ENCODE results near the gene SCAMP3. TPM values are rescaled to one million over a fixed set of nuclear protein-coding genes. Genes with fewer than 3 reads are reported as not detected.
A peak's percentile ranks its signal among the peaks of the same experiment; 100 is the strongest.
"Not testable (repeated sequence)": the region's sequence is repeated elsewhere in the genome, so short reads cannot be mapped to it uniquely, and the experiment has no call there.

SCAMP3 gene
- total RNA-seq, 4 donors from 2014 or later, result 54.5 to 91.1 (median 65.2) TPM

DNA sequence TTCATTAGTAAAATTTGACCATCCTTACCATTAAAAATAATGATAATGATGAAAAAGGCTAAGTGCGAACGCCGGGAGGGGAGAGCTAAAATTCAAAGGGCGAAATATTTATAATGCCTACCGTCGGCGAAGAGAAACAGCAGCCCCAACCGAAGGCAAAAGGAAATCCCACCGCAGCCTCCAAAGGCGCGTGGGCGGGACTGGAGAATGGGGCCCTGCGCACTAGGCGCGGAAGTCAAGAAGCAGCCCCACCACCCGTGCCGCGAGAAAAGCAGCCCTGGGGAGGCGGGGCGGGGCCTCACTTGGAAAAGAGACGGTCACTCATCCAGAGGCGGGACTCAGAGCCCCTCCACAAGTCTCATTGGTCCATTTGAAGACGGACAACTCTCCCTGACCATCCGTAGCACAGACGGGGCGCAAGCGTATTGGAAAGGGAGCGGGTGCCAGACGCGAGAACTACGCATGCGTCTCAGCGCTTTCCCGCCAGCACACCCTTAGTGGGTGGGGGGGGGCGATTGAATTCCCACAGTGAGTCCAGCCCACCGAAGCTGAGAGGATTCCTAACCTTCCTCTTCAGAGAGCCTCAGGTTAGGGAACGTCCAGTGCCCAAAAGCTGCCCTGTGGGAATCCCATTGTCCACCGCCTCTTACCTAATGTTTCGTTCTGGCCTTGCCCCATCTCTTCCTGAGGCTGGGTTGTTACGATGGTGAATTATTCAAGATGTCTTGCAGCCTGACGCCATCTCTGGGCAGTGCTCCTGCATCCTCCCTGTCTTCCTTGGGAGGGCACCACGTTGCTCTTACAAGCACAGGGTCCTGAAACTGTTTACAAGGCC lies 34.7 kb downstream of the SCAMP3 start:
- H3K9me3 ChIP-seq, result no peaks in the 10 kb centered on the region
- H3K4me1 ChIP-seq, result peaks cover 0 to 37% (median 9%) of the 10 kb centered on the region in 4 donors
- 0% methylated on average over 41 to 42 of the region's 42 CpGs for WGBS, 2 donors
- no peaks in the 10 kb centered on the region for H3K36me3 ChIP-seq
- peak overlapping the region; percentile 57 to 73 (median 63) for H3K4me3 ChIP-seq
- peak; percentile 97 to 99 for DNase-seq (ENCODE audit: low spot score in 2 of 2)
- H3K27me3 ChIP-seq, result no peaks in the 10 kb centered on the region
- H3K27ac ChIP-seq, result peak overlapping the region; percentile 75 to 88 (median 84)
- TF ChIP-seq EP300 (IDR thresholded peaks at IDR 0.05) (peak; percentile 75 to 88), POLR2A (IDR thresholded peaks at IDR 0.05) (peak; percentile 19 to 74)
- TF ChIP-seq, protein P1, sequence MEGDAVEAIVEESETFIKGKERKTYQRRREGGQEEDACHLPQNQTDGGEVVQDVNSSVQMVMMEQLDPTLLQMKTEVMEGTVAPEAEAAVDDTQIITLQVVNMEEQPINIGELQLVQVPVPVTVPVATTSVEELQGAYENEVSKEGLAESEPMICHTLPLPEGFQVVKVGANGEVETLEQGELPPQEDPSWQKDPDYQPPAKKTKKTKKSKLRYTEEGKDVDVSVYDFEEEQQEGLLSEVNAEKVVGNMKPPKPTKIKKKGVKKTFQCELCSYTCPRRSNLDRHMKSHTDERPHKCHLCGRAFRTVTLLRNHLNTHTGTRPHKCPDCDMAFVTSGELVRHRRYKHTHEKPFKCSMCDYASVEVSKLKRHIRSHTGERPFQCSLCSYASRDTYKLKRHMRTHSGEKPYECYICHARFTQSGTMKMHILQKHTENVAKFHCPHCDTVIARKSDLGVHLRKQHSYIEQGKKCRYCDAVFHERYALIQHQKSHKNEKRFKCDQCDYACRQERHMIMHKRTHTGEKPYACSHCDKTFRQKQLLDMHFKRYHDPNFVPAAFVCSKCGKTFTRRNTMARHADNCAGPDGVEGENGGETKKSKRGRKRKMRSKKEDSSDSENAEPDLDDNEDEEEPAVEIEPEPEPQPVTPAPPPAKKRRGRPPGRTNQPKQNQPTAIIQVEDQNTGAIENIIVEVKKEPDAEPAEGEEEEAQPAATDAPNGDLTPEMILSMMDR (IDR thresholded peaks at IDR 0.05), result no peak

GRCh38 chr1:155226910-155227260 lies 35.3 kb downstream of the SCAMP3 start:
- peak overlapping the region; percentile 57 to 73 (median 63) for H3K4me3 ChIP-seq
- no peak for DNase-seq (ENCODE audit: low spot score in 2 of 2)
- 0 to 1% methylated on average over 19 of the region's 19 CpGs for WGBS, 2 donors

DNA sequence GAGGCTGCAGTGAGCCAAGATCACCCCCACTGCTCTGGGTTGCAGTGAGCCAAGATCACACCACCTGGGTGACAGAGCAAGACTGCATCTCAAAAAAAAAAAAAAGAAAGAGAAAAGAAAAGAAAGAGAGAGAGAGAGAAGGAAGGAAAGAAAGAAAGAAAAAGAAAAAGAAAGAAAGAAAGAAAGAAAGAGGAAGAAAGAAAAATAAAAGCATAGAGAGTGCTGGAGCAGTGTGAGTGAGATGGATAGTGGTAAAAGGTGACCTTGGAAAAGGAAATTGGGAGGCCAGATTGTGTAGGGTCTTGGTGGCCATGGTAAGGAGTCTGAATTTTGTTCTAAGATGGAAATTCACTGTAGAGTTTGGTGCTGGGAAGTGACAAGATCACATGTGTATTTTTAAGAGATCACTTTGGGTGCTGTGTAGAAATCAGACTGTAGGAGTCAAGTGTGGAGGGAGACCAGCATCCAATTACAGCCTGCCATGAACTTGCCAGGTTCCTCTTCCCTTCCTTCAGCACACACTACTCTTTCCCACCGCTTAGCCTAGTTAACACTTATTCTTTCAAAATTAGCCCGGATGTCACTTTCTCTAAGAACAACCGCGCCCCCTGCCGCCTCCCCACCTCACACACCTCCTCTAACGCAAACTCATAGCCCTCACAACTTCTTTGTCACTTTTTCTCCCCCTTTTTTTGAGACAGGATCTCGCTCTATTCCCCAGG lies 35.8 kb downstream of the SCAMP3 start:
- H3K36me3 ChIP-seq, result no peaks in the 10 kb centered on the region
- WGBS, 2 donors, result 0 to 1% methylated on average over 7 of the region's 7 CpGs
- H3K9me3 ChIP-seq, result no peaks in the 10 kb centered on the region
- peak; percentile 64 to 82 for DNase-seq (ENCODE audit: low spot score in 2 of 2)
- peak overlapping the region; percentile 72 to 88 (median 84) for H3K27ac ChIP-seq
- peak overlapping the region; percentile 57 to 73 (median 63) for H3K4me3 ChIP-seq
- H3K27me3 ChIP-seq, result no peaks in the 10 kb centered on the region
- peaks cover 0 to 26% (median 9%) of the 10 kb centered on the region in 4 donors for H3K4me1 ChIP-seq
- TF ChIP-seq EP300 (IDR thresholded peaks at IDR 0.05) (no peak), POLR2A (IDR thresholded peaks at IDR 0.05) (no peak)
- TF ChIP-seq, protein P1 (IDR thresholded peaks at IDR 0.05), result peak; percentile 41 to 72 (median 57)

More at GRCh38 chr1:155226910-155227260, 35.3 kb downstream of the SCAMP3 start:
- Histone ChIP-seq H3K27me3 (no peaks in the 10 kb centered on the region), H3K27ac (peak overlapping the region; percentile 72 to 88 (median 84)), H3K36me3 (no peaks in the 10 kb centered on the region), H3K9me3 (no peaks in the 10 kb centered on the region), H3K4me1 (peaks cover 0 to 31% (median 9%) of the 10 kb centered on the region in 4 donors)
- TF ChIP-seq POLR2A (IDR thresholded peaks at IDR 0.05) (no peak), EP300 (IDR thresholded peaks at IDR 0.05) (no peak)
- TF ChIP-seq, protein P1 (IDR thresholded peaks at IDR 0.05), result no peak

DNA sequence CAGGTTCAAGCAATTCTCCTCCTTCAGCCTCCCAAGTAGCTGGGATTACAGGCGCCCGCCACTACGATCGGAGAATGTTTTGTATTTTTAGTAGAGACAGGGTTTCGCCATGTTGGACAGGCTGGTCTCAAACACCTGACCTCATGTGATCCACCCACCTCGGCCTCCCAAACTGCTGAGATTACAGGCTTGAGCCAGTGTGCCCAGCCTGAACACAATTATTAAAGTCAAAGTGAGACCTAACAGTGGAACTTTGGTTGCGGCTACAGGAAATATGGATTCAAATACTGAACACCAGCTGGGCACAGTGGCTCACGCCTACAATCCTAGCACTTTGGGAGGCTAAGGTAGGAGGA lies 36.8 kb downstream of the SCAMP3 start:
- DNase-seq (ENCODE audit: low spot score in 2 of 2); H3K4me3 ChIP-seq; H3K27me3 ChIP-seq; H3K9me3 ChIP-seq; H3K36me3 ChIP-seq: not testable (repeated sequence)
- 95% methylated on average over 8 of the region's 8 CpGs for WGBS, 2 donors
- Histone ChIP-seq H3K27ac (peak overlapping the region in 1 of 4 donors; percentile 54), H3K4me1 (peaks cover 0 to 23% (median 9%) of the 10 kb centered on the region in 4 donors)

- Histone ChIP-seq H3K27me3 (no peaks in the 10 kb centered on the region), H3K36me3 (no peaks in the 10 kb centered on the region), H3K4me3 (no peak overlapping the region), H3K4me1 (peaks cover 0 to 32% (median 8%) of the 10 kb centered on the region in 4 donors), H3K27ac (no peak overlapping the region), H3K9me3 (no peaks in the 10 kb centered on the region)
- no peak for DNase-seq (ENCODE audit: low spot score in 2 of 2)
- TF ChIP-seq POLR2A (IDR thresholded peaks at IDR 0.05) (no peak), EP300 (IDR thresholded peaks at IDR 0.05) (no peak)
- TF ChIP-seq, protein P1 (IDR thresholded peaks at IDR 0.05), result no peak
- WGBS, 2 donors, result 68 to 80% methylated on average over 7 of the region's 7 CpGs
Measured at GRCh38 chr1:155223047-155223446, 39.1 kb downstream of the SCAMP3 start.

- not testable (repeated sequence) for DNase-seq (ENCODE audit: low spot score in 2 of 2); H3K27me3 ChIP-seq; H3K4me3 ChIP-seq; H3K9me3 ChIP-seq; H3K27ac ChIP-seq
- Histone ChIP-seq H3K4me1 (peaks cover 0 to 14% (median 0%) of the 10 kb centered on the region in 4 donors), H3K36me3 (peaks cover 0 to 20% (median 0%) of the 10 kb centered on the region in 3 donors)
- WGBS, 2 donors, result 89 to 95% methylated on average over 10 of the region's 10 CpGs
Measured at GRCh38 chr1:155220211-155220965, 41.8 kb downstream of the SCAMP3 start.

All from tibial nerve (tissue), 4 donors.